ENCODE data around the gene MGAT4A. TPM values are rescaled to one million over a fixed set of nuclear protein-coding genes. Genes with fewer than 3 reads are reported as not detected.
"Not testable (repeated sequence)": the region's sequence is repeated elsewhere in the genome, so short reads cannot be mapped to it uniquely, and the experiment has no call there.

The MGAT4A gene
- total RNA-seq, 1 donor from 2014 or later: 5.6 TPM

DNA sequence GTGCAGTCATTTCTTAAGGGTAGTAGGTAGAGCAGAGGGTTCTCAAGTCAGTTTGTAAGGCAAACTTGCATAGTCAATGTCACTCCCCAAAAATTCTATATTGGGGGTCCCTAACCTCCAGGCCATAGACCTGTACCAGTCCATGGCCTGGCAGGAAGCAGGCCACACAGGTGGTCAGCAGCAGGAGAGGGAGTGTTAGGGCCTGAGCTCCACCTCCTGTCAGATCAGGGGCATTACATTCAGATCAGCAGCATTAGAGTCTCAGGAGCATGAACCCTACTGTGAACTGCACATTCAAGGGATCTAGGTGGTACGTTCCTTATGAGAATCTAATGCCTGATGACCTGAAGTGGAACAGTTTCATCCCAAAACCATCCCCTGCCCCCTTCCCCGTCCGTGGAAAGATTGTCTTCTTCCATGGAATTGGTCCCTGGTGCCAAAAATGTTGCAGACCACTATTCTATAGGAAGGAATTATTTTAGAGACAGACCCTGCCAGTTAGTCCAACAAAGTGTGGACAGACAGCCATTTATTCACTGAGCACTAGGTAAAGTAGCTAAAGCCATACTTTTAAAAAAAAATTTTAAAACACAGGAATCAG lies 129.3 kb downstream of the MGAT4A start:
- ATAC-seq: peak; percentile 69

DNA sequence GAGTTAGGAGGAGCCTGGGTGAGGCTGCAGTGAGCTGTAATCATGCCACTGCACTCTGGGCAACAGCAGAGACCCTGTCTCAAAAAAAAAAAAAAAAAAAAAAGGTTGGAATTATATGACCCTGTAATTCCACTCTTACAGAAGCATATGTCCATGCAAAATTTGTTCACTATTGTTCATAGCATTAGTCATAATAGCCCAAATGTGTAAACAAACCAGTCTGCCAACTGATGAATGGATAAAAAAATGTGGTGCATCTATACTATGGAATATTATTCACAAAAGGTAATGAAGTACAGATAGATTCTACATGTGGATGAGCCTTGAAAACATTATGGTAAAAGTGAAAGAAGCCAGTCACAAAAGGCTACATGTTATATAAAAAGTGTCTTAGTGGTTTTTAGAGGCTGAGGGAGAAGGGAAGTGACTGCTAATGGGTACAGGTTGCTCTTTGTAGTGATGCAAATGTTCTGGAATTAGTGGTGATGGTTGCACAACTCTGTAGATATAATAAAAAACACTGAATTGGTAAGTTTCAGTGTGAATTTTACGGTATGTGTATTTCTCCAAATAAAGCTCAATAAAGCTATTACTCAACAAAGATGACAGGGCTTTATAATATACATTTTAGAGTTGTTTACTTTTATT lies 132.0 kb downstream of the MGAT4A start:
- ATAC-seq: peak; percentile 55

DNA sequence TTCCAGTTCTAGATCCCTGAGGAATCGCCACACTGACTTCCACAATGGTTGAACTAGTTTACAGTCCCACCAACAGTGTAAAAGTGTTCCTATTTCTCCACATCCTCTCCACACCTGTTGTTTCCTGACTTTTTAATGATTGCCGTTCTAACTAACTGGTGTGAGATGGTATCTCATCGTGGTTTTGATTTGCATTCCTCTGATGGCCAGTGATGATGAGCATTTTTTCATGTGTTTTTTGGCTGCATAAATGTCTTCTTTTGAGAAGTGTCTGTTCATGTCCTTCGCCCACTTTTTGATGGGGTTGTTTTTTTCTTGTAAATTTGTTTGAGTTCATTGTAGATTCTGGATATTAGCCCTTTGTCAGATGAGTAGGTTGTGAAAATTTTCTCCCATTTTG lies 136.3 kb downstream of the MGAT4A start:
- not testable (repeated sequence) for ATAC-seq

DNA sequence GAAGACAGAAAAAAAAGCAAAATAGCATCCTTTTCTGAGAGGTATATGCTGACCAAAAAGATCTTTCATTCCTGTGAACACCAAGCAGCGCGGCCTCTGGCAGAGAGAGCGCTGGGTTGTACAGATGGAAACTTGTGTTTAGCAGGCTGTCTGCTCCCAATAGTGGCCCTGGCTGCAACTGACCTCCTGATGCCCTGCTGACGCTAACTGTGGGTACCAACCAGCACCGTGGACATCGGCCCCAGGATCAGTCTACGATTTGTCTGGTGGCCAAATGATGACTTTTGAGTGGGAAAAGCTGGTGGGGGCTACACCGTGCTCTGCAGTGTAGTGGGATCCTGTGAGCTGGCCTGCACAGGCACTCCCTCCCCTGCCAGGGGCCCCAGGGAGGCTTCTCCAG lies 138.4 kb downstream of the MGAT4A start:
- ATAC-seq: peak; percentile 31

DNA sequence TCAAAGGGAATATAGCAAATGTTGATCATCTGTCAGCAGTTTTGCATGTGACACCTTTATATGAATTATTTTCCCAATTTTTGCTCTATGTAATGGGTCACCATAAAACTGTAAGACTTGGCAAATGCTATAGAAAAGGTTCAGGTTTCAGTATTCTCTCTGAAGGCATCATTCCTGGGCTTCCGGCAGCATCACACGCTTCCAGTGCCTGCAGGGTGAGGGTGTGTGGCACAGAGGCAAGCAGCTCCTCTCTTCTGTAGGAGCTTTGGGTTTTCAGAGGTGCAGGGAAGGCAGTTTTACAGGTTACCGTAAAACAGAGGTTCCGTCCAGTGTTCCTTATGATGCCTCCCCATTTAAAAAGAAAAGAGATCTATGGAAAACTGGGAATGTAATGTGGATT lies 141.4 kb downstream of the MGAT4A start:
- no peak for ATAC-seq

DNA sequence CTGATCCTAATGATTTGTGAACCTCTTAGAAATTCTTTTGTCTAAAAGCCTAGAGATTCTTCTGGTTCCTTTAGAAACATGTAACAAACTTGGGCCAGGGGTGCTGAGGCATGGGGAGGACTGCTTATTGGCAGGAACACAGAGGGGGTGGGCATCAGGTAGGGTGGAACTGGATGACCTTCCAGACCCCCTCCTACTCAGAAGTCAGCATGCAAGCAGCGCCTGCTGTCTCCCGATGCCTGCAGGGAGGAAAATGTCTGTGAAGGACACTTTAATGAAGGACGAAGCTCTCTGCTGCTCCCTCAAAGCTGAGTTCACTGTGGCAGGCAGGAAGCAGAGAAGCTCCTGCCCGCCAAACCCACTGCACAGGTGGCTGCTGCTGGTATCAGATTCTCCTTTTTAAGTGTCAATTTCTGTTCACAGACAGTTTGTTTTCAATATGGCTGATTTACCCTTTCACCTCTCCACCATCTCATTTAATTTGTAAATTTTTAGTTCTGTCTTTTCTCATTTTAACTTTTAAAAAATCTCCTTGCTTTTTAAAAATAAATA lies 142.0 kb downstream of the MGAT4A start:
- no peak for ATAC-seq

DNA sequence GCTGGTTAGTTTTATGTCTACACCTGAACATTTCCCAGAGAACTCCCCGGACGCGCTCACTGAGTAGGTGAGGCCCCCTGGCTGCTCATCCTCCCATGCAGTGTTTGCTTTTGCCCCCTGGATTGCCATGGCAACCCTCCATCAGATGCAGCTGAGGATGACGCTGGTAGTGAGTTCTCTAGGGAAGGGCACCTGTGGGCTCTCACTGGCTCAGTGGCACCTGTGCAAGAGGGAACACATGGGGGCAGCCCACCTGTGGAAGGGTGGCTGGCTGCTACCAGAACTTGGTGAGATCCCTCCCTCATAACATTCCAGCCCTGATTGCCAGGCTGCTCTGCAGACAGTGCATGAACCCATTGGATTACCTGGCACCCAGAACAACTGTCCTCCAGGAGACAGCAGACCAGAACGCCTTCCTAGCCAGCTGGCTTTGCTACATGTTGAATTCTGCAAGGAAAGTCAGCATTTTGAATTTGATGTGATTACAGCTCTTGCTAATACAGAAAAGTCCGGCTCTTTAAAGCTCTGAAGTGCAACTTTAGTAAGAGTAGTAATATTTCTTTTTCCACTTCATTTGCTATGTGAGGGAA lies 144.3 kb downstream of the MGAT4A start:
- no peak for ATAC-seq

DNA sequence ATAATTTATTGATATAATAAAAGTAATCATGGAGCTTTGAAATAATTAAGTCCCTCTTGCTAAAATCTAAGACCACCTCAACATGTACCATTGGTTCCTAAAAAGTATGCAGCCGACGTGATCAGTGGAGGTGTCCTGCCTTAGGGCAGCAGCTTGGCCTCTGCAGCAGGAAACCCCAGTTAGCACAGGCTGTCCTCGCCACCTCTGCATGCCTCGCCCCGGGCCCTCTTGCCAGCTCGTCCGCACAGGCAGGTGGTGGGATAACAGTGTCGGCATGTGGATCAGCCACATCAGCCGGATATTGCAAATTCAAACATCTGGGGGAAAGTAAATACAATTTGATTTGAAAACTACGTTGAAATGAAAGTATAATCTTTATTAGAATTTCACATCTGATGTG lies 145.5 kb downstream of the MGAT4A start:
- ATAC-seq: no peak

DNA sequence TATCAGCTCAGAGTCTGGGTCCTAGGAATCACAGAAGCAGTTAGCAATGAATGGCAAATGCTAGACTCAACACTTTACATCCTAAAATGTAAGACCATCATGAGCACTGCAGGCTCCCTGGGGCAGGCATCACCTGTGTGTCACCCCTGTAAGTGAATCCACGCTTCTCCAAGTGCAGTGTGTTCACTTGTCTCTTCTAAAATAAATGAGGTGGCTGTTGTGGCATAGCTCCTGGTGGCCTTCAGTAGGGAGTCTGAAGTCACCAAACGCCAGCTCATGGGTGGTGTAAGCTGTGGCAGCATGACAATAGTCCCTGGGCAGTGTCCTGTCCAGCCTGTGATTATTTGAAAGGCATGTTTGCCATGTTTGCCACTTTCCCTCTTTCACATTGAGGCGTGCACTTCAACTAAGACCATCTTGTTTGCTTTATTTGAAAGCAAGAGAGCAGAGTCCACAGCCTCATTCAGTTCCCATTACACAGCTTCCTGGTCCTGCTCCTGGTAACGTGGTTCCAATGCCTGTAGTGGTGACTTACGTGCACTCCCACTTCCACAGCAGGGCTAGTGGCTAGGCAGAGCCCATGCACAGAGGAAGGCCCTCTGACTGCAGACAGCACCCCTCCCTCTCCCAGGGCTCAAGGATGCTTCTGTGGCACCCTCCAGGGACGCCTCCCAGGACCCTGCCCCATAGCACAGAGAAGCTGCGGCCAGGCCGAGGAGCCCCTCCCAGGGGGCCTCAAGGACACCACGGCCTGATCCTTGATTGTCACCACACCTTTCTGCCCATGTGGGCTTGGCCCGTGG lies 146.9 kb downstream of the MGAT4A start:
- no peak for ATAC-seq

DNA sequence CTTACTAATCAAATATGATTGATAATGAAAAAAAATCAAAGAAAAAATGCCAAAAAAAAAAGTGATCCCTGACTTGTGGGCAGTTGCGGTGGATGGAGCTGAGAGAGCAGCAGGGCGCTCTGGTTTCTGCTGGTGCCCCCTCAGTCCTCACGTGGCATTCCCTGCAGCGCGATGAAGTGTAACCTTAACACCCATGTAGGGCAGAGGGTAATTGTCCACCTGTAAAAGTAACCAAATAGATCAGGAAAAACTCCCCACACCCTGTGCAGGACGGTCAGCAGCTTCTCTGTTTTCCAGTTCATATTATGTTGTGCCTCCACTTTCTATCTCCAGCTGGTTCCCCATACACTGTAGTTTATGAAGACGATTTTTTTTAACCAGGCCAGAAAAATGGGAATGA lies 147.7 kb downstream of the MGAT4A start:
- ATAC-seq: no peak

DNA sequence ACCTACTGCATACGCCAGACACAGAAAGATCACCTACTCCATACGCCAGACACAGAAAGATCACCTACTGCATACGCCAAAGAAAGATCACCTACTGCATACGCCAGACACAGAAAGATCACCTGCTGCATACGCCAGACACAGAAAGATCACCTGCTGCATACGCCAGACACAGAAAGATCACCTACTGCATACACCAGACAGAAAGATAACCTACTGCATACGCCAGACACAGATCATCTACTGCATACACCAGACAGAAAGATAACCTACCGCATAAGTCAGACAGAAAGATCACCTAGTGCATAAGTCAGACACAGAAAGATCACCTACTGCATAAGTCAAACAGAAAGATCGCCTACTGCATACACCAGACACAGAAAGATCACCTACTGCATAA lies 148.4 kb downstream of the MGAT4A start:
- no peak for ATAC-seq

DNA sequence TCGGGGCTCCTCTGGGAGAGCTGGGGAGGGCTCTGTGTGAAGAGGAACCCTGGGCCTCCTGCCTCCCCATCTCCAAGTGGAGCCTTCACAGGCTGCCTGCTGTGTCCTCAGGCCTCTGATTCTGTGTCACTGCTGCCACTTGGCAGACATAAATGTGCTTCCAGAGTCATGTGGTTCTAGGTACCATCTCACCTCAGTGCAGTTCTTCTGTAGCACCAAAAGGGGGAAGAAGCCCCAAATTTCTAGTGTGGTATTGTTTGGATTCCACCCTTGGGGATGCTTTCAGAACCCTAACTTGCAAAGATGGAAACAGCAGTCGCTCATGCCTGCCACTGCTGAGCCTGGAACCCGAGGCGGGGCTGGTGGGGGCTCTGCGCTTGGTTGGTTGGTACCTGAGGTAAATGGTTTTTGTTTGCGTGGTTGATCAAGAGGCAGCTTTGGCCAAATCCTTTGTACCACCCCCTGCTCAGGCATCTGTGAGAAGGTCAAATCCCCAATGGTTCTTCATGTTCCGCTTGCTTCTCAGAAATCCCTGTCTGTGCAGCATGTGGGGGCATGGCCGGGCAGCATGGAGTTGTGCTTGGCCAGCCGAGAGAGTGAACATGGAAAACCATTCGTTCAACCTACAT lies 150.2 kb downstream of the MGAT4A start:
- ATAC-seq: no peak

DNA sequence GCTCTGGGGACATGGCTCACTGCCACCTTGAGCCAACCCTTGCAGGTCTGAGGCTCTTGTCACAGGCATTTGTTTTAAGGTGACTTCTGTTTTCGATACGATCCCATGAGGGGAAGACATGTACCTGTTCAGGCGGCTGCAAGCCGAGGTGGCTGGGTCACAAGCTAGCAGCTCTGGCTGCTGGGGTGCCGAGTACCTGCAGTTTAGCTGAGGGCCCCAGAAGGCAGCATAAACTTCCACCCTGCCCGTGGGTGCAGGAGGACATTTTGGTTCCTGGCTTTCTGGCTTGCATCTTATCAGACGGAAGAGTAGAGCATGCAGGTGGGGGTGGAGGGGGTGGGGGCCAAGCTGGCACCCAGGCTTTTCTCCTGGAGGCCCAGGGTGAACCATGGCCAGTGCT lies 151.0 kb downstream of the MGAT4A start:
- ATAC-seq: no peak

DNA sequence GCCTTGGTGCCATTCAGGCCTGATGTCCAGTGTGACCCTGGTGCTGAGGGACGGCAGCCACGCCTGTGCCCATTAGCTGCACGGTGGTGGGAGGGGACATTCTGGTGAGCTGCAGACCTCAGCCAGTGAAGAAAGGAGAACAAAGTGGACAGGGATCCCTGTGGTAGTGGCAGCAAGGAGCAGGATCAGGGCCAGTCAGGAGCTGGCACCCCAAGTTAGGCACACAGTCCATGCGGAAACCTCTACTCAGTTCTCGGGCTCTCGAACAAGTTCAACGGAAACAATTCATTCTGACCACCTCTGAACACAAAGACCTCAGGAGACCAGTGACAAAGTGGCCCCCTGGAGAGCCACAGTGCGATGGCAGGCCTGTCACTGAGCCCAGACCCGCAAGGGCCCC lies 152.7 kb downstream of the MGAT4A start:
- ATAC-seq: no peak

DNA sequence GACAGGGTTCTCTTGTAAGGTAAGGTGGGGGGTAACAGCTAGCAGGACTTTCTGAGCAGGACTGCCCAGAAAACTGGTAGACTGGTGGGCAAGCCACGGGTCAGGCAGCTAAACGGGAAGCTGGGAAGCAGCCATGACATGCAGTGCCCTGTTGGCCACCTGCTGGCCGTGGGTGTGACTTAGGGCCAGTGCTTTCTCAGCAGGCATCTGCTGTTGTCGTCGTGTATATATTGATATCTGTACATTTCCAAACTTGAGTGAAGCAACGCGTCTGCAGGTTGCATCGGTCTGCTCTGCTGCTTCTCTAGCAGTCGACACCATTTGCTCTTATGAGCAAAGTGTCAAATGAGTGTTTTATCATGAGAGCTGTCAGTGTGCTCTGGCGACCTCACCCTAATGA lies 153.6 kb downstream of the MGAT4A start:
- no peak for ATAC-seq

DNA sequence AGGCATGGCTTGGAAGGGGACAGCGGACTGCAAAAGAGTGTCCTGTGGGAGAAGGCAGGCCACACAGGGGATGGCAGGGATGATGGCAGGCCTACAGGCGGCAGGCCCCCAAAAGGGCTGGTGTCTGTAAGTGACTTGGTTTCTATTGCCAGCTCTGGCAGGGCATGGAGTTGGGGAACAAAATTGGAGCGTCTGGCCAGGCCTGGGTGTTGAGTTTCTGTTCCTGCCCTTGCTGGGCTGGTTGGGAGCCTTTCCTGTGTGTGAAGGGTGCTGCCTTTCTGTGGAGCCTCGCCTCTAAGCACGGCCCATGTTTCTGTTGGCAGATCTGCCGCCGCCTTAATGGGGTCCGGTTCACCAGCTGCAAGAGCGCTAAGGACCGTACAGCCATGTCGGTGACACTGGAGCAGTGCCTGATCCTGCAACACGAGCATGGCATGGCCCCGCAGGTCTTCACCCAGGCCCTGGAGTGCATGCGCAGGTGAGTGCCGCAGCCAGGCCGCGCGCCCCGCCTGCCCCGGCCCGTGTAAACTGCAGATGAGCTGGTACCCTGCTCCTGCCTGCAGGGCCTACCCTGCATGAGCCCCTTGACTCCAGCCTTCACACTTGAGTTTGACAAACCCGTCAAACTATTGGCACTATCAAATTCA lies 154.1 kb downstream of the MGAT4A start:
- no peak for ATAC-seq

DNA sequence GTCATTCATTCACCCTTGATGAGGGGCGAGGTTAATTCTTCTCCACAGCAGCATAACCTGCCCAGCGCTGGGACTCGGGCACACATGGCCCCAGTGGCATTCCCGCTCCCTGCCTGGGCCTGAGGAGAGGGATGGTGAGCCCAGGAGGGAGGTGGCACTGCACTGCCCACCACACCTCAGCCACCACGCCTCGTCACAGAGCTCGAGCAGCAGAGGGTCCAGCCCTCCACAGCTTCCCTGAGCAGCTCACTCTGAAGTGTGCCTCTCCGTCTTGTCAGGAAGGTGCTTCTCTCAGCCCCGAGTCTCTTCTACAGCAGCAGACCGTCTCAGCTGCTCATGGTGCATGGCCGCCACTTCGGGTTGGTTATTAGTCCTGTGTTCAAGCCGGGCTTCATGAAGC lies 157.5 kb downstream of the MGAT4A start:
- no peak for ATAC-seq

DNA sequence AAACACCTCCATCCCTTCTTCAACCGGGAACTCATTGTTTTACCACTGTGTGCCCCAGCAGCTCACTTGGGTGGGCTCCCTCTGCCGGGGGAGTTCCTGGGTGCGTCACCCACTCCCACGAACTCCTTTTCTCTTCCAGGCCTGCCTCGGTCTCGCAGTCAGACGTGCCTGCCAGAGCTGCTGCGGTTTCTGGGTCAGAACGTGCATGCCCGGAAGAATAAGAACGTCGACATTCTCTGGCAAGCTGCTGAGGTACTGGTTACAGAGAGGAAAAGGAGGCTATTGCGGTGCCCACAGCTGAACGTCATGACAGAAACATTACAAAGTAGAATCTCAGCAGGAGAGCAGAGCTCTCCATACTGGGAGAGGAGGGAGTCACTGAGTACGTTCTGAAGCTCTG lies 158.3 kb downstream of the MGAT4A start:
- ATAC-seq: no peak

DNA sequence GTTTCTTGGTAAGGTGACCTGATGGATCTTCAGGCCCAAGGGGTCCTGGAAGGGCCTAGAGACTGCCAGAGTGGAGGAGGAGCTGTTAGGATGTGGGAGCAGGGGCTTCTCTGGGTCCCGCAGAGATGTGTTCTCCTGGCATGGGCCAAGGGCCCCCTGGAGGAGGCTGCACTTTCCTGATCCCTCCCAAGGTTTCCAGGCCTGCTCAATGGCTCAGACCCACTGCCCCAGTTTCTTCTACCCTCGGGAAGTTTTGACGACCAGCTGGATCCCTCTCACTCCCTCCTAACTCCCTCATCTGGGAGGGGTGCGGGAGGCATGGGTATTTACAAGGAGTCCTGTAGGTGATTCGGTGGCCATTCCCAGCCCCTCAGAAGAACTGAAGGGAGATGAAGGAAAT lies 158.7 kb downstream of the MGAT4A start:
- ATAC-seq: no peak

DNA sequence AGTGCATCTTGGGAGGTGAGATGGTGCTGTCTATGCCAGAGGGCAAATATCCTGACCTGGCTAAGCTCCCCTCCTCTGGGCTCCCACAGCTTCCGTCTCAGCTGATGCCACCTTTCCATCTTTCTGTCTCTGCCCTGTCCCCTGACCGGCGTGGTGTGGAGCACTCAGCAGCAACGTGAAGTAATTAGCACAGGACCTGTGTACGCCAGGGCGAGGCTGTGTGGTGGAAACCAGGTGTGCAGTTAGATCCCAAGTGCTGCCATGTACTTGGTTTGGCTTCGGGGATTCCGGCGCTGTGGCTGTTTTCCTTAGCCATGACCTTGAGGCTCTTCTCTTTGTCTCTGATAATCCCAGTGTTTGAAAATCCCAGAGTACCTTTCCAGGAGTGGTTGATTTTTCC lies 159.1 kb downstream of the MGAT4A start:
- ATAC-seq: no peak

DNA sequence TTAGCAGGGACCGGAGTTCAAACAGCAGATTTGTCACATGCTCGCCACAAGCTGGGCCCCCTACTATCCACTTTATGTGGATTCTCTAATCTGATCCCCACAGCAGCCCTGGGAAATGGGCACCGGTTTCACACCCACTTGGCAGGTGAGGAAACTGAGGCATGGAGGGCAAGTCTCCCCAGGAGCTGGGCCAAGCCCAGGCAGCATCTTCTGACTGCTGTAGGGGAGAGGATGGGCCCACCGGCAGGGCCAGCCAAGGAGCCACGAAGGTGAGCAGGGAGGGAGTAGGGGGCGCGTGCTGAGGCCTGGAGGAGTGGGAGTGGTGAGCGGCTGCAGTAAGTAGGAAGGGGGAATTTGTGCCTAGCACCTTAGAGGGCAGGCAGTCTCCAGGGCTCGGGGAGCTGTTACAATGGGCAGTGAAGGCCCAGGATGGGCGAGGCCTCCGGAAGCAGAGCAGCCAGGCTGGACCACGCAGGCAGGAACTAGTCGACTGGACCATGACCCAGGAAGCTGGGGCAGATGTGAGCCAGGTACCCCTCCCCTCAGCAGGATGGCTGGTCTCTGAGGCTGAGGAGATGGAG lies 159.7 kb downstream of the MGAT4A start:
- ATAC-seq: no peak

DNA sequence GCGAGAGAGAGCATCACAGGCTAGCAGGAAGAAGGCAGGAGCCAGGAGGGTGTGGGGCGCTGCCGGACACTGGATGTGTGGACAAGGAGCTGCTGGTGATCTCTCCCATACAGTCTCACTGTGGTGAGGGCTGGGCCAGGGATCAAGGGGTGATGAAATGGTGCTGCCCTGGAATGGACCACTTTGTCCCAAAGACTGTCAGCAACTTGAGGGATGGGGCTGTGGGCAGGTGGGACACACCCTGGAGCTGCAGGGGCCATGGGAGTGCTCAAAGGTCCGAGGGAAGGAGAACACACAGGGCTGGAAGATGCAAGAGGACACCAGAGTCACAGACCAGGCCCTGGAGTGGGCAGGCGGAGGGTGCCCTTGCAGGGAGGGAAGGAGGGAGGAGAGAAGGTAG lies 160.6 kb downstream of the MGAT4A start:
- no peak for ATAC-seq
